NCI-H128 (cell line): ENCODE results near the gene SGTA.

ENCODE experiments used
- DNase-seq: peaks from one replicate; lab custom pipeline; 2025; ENCODE audit not compliant: unreplicated experiment; lab: John Stamatoyannopoulos, UW

Gene SGTA

DNA sequence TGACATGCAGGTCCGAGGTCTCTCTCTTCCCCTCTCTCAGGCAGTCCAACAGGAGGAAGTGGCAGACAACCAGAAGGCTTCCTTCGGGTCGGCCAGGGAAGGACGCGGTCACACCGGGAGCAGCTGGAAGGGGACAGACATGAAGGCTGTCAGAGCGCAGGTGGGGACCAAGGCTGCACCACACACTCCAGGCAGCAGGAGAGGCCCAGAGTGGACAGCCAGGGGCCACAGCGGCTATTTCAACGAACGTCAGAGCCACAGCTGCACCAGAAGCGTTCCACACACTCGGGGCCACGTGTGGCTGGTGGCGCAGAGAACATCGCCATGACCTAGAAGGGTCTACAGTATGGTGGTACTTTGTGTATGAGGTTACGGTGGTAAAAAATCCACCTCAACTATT lies 27.3 kb downstream of the SGTA start:
- DNase-seq, result no peak

- DNase-seq, result no peak
Measured at GRCh38 chr19:2755448-2755705, 27.7 kb downstream of the SGTA start.

- no peak for DNase-seq
Measured at GRCh38 chr19:2754659-2755447, 28.2 kb downstream of the SGTA start.

DNA sequence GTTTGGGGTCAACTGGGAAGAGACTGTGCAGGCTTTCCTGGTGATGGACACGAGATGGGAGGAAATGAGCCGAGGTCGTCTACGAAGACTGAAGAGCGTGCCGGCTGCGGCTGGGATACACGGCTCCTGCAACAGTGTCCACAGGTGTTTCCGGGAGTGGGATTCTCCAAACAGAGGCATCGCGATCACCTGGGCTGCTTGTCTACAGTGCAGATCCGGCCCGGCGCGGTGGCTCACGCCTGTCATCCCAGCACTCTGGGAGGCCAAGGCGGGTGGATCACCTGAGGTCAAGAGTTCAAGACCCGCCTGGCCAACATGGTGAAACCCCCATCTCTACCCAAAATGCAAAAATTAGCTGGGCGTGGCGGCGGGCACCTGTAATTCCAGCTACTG lies 31.6 kb downstream of the SGTA start:
- DNase-seq, result no peak

DNA sequence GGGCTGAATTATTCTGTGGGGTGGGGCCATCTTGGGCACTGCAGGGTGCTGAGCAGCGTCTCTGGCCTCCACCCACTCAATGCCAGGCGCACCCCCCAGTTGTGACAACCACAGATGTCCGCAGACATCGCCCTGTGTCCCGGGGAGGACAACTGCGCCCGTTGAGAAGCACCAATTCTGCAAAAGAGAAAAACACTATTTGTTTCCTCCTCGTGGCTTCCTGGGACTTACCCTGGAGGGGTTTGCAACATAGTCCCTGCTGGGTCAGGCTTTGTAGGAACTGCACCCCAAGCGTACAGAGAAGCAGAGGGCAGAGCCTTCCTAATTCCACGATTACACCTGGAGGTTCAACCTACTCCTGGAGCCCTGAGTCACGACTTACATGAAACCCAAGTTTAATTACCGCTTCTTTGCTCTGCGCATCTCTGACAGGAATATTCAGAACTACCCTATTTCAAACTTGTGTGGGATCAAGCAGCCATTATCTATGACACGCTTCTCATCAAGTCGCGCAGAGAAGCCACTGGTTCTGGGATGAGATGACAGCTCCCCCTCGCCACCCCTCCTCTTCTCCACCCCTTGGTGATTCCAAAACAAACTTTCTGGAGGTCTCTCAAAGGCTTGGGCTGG lies 32.1 kb downstream of the SGTA start:
- DNase-seq, result no peak

DNA sequence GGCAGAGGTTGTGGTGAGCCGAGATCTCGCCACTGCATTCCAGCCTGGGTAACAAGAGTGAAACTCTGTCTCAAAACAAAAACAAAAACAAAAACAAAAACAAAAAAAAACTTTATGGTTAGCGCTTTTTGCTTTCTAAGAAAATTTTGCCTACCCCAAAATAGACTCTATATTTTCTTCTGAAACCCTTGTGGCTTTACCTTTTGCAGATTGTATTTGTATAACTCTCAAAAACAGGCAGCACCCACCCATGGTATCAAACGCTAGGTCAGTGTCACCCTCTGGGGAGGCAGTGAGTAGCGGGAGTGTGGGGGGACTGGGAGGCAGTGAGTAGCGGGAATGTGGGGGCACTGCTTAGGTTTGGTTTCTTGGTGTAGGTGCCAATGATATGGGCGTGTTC lies 35.7 kb downstream of the SGTA start:
- DNase-seq, result no peak

DNA sequence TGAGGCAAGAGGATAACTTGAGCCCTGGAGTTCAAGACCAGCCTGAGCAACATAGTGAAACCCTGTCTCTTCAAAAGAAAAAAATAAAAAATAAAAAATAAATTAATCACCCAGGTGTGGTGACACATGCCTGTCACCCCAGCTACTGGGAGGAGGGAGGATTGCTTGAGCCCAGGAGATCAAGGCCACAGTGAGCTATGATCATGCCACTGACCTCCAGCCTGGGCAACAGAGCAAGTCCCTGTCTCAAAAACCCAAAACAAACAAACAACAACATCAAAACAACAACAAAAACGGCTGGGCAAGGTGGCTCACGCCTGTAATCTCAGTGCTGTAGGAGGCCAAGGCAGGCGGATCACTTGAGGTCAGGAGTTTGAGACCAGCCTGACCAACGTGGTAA lies 39.0 kb downstream of the SGTA start:
- no peak for DNase-seq

DNA sequence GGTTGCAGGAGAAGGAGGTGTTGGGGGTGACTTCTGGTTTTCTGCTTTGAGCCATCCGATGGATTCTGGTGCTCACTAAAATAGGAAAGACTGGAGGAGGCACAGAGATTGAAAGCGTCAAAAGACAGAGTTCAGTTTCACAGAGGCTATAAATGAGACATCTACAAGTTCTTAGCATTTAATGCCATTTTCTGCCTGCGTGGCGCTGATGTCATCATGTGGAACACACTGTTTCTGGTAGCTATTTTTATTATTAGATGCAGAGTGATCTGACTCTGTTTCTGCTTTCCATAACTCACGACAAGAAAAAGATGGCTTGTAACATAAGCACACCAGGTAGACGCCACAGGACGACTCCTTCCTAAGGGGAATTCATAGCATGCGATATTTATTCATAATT lies 40.0 kb downstream of the SGTA start:
- no peak for DNase-seq

DNA sequence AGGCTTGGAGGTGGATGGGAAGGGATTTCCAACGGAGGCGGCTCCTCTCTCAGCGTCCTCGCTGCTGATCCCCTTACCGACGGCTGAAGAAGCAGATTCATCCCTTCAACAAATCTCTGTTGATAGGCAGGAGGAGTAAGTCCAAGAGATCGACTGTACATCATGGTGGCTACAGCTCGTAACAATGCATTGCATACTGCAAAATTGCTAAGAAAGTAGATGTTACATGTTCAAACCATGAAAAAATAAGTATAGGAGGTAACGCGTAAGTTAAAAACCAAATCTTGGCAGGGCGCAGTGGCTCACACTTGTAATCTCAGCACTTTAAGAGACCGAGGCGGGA lies 42.8 kb downstream of the SGTA start:
- no peak for DNase-seq

GRCh38 chr19:2739602-2740313 lies 43.3 kb downstream of the SGTA start, which contains the start of gene SLC39A3:
Gene SLC39A3 (minus strand): TSS chr19:2740017. CDS start chr19:2737257, 2,760 bp downstream.
- peak; percentile 96 for DNase-seq

DNA sequence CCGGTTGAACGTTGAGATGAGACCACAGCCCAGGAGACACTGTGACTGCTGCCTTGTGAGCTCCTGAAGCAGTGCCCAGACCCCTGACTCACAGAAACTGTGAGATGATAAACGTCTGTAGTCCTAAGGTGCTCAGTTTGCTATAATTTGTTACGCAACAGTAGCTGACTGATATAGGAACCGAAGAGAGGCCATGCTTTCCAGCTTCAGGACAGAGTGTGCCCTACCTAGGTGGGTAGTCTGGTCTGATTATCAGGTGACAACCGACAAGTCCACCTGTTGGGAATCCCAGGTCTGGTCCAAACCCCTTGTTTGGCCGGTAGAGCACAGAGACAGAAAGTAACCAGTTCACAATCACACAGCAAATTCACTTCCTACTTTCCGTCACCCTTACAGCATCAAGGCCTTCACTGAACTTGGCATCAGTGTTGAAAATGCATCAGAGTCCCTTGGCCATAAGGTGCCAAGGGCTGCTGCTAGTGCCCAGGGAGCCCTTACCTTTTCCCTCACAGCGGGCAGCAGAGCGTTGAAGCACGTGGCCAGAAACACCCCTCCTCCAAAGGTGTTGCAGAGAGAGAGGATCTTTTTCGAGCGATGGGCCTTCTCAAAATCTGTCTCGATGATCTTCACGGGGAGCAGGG lies 46.4 kb downstream of the SGTA start:
- no peak for DNase-seq

DNA sequence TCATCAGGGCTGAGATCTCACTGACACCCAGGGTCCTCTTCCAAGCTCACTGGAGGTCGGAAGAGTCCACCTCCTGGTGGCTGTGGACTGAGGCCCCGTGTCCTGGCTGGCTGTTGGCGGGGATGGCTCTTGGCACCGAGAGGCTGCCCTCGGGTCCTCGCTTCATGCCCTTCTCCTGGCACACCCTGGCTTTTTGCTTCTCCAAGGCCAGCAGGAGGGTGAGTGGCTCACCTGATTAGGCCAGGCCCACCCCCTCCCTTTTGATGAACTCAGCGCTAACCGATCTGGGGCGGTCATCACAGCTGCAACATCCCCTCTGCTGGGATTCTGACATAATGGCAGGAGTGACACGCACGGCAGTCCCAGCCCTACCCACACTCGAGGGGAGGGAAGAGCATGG lies 47.7 kb downstream of the SGTA start:
- DNase-seq, result no peak

GRCh38 chr19:2734589-2735288 lies 48.3 kb downstream of the SGTA start:
- no peak for DNase-seq

DNA sequence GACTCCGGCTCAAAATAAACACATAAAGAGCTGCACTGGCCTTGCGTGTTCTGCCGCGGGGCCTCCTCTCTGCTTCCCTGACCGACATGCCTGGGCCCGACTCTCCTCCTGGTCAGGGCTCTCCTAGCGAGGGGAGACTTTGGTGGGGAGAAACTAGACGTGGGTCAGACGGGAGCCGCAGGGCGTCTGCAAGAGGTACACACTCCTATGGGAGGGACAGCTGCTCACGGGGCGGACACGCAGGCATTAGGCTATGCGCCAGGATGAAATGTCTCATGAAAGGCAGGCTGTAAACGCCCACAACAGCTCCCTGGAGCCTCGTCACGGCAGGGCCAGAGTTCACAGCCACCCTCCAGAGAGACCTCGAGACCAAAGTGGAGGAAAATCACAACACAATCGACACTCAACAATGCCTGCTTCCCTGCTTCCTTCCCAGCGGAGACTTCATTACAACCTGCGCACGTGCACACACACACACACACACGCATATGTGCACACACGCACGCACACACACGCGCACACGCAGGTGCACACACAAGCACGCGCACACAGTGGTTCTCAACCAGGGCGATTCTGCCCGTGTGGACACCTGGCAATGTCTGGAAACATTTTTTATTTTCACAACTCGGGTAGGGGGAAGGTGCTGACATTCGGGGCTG lies 49.0 kb downstream of the SGTA start:
- no peak for DNase-seq

GRCh38 chr19:2732883-2733282 lies 50.2 kb downstream of the SGTA start:
- DNase-seq, result no peak

- DNase-seq, result no peak
Measured at GRCh38 chr19:2732157-2732725, 50.8 kb downstream of the SGTA start.

- no peak for DNase-seq
Measured at GRCh38 chr19:2731181-2731995, 51.7 kb downstream of the SGTA start.

DNA sequence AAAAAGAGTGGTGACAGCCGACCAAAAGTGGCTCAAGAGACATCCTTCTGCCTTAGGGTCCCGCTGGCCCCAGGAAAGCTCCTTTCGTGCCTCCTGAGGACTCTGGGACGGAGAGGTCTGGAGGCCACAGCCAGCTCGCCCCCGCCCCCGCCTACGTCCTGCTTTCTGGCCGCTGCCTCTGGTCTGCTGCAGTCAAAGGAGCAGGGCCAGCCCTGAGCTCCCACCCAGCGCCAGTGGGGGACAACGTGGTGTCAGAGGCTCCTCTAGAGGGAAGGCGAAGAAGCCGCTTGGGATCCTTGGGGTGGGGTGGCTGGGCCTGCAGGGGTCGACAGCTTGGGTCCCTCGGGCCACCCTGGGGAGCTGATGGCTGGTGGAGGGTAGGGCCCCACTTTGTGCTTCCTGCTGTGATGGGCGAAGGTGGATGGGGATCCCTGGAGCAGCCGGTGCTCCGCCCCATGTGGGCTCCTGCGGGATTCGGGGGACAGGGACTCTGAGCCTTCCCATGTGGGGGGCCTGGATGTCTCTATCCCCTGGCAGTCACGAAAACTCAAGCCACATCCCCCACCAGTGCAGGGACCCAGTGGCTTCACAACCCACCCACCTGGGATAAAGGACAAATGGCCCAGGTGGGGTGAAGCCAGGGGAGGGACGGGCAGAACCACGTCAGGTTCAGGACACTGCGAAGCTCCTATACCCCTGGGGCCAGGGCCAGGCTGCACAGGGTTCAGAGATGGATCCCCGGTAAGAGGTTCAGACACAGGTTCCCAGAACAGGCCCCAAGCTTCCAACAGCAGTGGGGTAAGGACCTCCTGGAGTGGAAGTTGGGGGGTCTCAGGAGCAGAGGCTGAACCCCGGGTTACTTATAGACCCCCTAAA lies 52.9 kb downstream of the SGTA start:
- DNase-seq, result no peak
